ENCODE data around the gene TNPO3.

DNA sequence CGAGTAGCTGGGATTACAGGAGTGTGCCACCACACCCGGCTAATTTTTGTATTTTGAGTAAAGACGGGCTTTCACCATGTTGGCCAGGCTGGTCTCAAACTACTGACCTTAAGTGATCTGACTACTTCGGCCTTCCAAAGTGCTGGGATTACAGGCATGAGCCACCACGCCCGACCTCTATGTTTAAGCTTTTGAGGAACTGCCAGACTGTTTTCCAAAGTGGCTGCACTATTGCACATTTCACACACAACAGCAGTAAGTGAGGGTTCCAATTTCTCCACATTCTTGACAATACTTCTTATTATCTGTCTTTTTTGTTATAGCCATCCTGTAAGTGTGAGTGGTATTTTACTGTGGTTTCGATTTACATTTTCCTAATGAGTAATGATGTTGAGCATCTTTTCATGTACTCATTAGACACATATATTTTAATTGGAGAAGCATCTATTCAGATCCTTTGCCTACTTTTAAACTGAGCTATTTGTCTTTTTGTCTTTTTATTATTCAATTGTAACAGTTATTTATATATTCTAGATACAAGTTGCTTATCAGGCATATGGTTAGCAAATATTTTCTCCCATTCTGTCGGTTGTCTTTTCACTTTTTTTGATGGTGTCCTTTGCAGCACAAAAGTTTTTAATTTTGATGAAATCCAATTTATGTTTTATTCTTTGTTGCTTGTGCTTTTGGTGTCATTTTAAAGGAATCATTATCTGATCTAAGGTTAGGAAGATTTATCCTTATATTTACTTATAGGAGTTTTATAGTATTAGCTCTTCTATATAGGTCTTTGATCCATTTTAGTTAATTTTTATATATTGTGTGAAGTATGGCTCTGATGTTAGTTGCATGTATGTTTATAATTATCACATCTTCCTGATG lies 130.0 kb downstream of the TNPO3 start:
- TF ChIP-seq, protein P1, sequence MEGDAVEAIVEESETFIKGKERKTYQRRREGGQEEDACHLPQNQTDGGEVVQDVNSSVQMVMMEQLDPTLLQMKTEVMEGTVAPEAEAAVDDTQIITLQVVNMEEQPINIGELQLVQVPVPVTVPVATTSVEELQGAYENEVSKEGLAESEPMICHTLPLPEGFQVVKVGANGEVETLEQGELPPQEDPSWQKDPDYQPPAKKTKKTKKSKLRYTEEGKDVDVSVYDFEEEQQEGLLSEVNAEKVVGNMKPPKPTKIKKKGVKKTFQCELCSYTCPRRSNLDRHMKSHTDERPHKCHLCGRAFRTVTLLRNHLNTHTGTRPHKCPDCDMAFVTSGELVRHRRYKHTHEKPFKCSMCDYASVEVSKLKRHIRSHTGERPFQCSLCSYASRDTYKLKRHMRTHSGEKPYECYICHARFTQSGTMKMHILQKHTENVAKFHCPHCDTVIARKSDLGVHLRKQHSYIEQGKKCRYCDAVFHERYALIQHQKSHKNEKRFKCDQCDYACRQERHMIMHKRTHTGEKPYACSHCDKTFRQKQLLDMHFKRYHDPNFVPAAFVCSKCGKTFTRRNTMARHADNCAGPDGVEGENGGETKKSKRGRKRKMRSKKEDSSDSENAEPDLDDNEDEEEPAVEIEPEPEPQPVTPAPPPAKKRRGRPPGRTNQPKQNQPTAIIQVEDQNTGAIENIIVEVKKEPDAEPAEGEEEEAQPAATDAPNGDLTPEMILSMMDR (IDR thresholded peaks at IDR 0.05), result no peak
- TF ChIP-seq EZH2 (IDR thresholded peaks at IDR 0.05), result no peak

Data from neural progenitor cell (in vitro differentiated cells).